Stimulated activated CD4-positive, alpha-beta T cell treated with anti-CD3 and anti-CD28 coated beads, Interleukin-4, amount 100 ng/mL, for 48 hours (primary cell): Measurements from ENCODE around the gene FER1L5.

Experiments
- DNase-seq, 2 donors: peaks; one replicate each; pipeline ENCODE4 v3.0.0-alpha.2; 2020; ENCODE audit warnings: low read depth in 2 of 2

FER1L5 gene

GRCh38 chr2:96642564-96643360 is at the start of gene FER1L5:
Gene FER1L5 (plus strand): TSS chr2:96642764. CDS start chr2:96642837, 73 bp downstream.
- no peak for DNase-seq

- DNase-seq, result no peak
These were observed 48.3 kb upstream of the FER1L5 start for GRCh38 chr2:96594282-96594681.

- no peak for DNase-seq
These were observed 47.8 kb upstream of the FER1L5 start for GRCh38 chr2:96594691-96595152.

- no peak for DNase-seq
These were observed 46.0 kb upstream of the FER1L5 start for GRCh38 chr2:96596596-96596995.

- no peak for DNase-seq
These were observed 42.6 kb upstream of the FER1L5 start for GRCh38 chr2:96599941-96600340.

GRCh38 chr2:96601382-96602292 is 40.9 kb upstream of the FER1L5 start:
- DNase-seq, result no peak

GRCh38 chr2:96602330-96602823 is 40.2 kb upstream of the FER1L5 start:
- DNase-seq, result no peak

GRCh38 chr2:96604104-96604503 is 38.5 kb upstream of the FER1L5 start:
- DNase-seq, result no peak

- no peak for DNase-seq
These were observed 33.8 kb upstream of the FER1L5 start for GRCh38 chr2:96608469-96609455.

- no peak for DNase-seq
These were observed 26.4 kb upstream of the FER1L5 start for GRCh38 chr2:96616128-96616527.

GRCh38 chr2:96616535-96616934 is 26.0 kb upstream of the FER1L5 start:
- DNase-seq, result no peak

- no peak for DNase-seq
These were observed 25.6 kb upstream of the FER1L5 start for GRCh38 chr2:96617012-96617411.

GRCh38 chr2:96618596-96619283 is 23.8 kb upstream of the FER1L5 start:
- DNase-seq, result no peak

GRCh38 chr2:96622544-96622943 is 20.0 kb upstream of the FER1L5 start:
- no peak for DNase-seq

GRCh38 chr2:96623116-96623515 is 19.4 kb upstream of the FER1L5 start:
- DNase-seq, result no peak

GRCh38 chr2:96625571-96626552 is 16.7 kb upstream of the FER1L5 start:
- no peak for DNase-seq

- DNase-seq, result no peak
These were observed 16.0 kb upstream of the FER1L5 start for GRCh38 chr2:96626553-96626942.

- no peak for DNase-seq
These were observed 10.6 kb upstream of the FER1L5 start for GRCh38 chr2:96631804-96632435.

GRCh38 chr2:96633641-96634040 is 8.9 kb upstream of the FER1L5 start:
- no peak for DNase-seq
